ENCODE measurements around the gene SLC23A2.

The SLC23A2 gene

DNA sequence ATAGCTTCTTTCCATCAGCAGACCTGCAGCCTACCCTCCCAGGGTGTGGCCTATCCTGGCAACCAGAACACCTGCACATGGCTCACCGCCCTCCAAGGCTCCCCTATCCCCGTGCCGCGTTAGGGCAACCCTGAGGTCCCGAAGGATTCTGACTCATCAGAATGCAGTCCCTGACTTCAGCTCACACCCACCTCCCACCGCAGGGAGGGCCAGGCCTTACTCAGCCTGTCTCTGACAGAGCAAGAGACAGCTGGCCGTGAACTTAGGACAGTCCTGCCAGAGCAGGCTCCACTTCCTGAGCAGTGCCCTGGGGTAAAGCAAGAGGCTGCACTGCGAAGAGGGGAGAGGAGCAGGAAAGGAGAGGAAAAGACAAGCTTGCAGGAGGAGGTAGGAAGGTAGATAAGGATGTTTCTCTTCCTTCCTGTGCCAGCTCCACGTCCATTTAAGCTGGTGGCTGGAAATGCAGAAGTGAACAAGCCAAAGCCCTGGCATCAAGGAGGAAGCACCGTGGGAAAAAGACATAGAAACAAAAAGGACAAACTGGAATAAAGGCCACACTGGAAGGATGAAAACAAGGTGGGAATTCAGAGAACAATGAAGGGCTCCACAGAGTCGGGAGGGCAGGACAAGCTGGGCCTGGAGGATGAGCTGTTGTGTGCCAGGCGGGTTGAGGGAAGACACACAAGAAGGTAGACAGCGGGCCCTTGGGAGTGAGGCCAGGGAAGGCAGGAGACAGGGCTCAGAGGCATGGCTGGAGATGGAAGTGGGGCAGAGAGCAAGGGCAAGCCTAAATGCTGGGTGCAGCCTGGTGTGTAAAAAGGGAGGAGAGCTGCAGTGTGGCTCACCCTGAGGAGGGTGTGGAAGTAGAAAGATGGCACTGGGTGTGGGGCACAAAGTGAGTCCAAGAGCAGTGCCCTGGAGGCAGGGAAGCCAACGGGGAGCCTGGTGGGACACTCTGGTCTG, 102.7 kb downstream of the SLC23A2 start:
- Histone ChIP-seq H3K27ac (ENCODE audit: low read depth, low read length) (no peak overlapping the region), H3K27me3 (ENCODE audit: control insufficient read depth, low read length) (no peaks in the 10 kb centered on the region), H3F3A (ENCODE audit: control insufficient read depth, insufficient read depth) (0 out of 2 replicates have a peak, but pooled peaks cover 6% of the 10 kb centered on the region), H4K20me1 (ENCODE audit: control insufficient read depth, insufficient read depth, low read depth, low read length) (no peaks in the 10 kb centered on the region), H3K36me3 (ENCODE audit: control insufficient read depth, low read length) (peaks cover 55% of the 10 kb centered on the region), H3K4me2 (ENCODE audit: low read length) (no peak overlapping the region), H3K4me1 (ENCODE audit: control insufficient read depth, low read length) (peaks cover 50% of the 10 kb centered on the region), H3K79me2 (ENCODE audit: control insufficient read depth, low read length) (peaks cover 25% of the 10 kb centered on the region), H3K9me3 (ENCODE audit: control insufficient read depth, insufficient read depth, low read length) (no peaks in the 10 kb centered on the region), H3K4me3 (ENCODE audit: low read length) (no peak overlapping the region), H3K9me2 (replicated peaks; ENCODE audit: control insufficient read depth, low read length) (no peaks in the 10 kb centered on the region)
- TF ChIP-seq EZH2phosphoT487 (IDR thresholded peaks at IDR 0.05; ENCODE audit: borderline replicate concordance, low read length): no peak
- TF ChIP-seq, protein P1, sequence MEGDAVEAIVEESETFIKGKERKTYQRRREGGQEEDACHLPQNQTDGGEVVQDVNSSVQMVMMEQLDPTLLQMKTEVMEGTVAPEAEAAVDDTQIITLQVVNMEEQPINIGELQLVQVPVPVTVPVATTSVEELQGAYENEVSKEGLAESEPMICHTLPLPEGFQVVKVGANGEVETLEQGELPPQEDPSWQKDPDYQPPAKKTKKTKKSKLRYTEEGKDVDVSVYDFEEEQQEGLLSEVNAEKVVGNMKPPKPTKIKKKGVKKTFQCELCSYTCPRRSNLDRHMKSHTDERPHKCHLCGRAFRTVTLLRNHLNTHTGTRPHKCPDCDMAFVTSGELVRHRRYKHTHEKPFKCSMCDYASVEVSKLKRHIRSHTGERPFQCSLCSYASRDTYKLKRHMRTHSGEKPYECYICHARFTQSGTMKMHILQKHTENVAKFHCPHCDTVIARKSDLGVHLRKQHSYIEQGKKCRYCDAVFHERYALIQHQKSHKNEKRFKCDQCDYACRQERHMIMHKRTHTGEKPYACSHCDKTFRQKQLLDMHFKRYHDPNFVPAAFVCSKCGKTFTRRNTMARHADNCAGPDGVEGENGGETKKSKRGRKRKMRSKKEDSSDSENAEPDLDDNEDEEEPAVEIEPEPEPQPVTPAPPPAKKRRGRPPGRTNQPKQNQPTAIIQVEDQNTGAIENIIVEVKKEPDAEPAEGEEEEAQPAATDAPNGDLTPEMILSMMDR (IDR thresholded peaks at IDR 0.05; ENCODE audit: low read depth, low read length, poor library complexity, severe bottlenecking): no peak

DNA sequence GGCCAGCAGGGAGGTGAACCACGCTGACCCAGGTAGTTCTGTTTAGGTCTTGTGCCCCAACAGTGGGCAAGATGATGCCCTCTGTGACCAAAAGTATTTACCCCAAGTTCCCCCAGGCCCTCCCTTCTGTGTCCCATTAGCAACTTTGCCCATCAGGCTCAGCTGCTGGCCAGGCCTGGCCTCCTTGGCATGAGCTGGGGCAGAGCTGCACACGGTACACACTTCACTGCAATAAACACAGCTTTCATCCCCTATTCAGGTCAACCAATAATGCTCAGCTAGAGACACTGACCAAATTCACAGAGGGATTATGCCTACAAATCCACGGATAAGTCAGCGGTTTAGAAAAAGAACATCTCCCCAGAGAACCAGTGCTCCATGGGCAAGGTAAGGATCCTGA, 103.7 kb downstream of the SLC23A2 start:
- H3K9me3 ChIP-seq (ENCODE audit: control insufficient read depth, insufficient read depth, low read length): no peaks in the 10 kb centered on the region
- H3F3A ChIP-seq (ENCODE audit: control insufficient read depth, insufficient read depth): 0 out of 2 replicates have a peak, but pooled peaks cover 6% of the 10 kb centered on the region
- H3K27ac ChIP-seq (ENCODE audit: low read depth, low read length): no peak overlapping the region
- peaks cover 25% of the 10 kb centered on the region for H3K79me2 ChIP-seq (ENCODE audit: control insufficient read depth, low read length)
- H3K4me3 ChIP-seq (ENCODE audit: low read length): no peak overlapping the region
- H3K9me2 ChIP-seq (replicated peaks; ENCODE audit: control insufficient read depth, low read length): no peaks in the 10 kb centered on the region
- H3K36me3 ChIP-seq (ENCODE audit: control insufficient read depth, low read length): peaks cover 56% of the 10 kb centered on the region
- H4K20me1 ChIP-seq (ENCODE audit: control insufficient read depth, insufficient read depth, low read depth, low read length): no peaks in the 10 kb centered on the region
- no peaks in the 10 kb centered on the region for H3K27me3 ChIP-seq (ENCODE audit: control insufficient read depth, low read length)
- no peak for TF ChIP-seq EZH2phosphoT487 (IDR thresholded peaks at IDR 0.05; ENCODE audit: borderline replicate concordance, low read length)
- TF ChIP-seq, protein P1 (IDR thresholded peaks at IDR 0.05; ENCODE audit: low read depth, low read length, poor library complexity, severe bottlenecking): no peak
- H3K4me1 ChIP-seq (ENCODE audit: control insufficient read depth, low read length): peaks cover 51% of the 10 kb centered on the region
- 0 out of 2 replicates have a peak overlapping the region, but pooled peaks have one; percentile 63 for H3K4me2 ChIP-seq (ENCODE audit: low read length)

DNA sequence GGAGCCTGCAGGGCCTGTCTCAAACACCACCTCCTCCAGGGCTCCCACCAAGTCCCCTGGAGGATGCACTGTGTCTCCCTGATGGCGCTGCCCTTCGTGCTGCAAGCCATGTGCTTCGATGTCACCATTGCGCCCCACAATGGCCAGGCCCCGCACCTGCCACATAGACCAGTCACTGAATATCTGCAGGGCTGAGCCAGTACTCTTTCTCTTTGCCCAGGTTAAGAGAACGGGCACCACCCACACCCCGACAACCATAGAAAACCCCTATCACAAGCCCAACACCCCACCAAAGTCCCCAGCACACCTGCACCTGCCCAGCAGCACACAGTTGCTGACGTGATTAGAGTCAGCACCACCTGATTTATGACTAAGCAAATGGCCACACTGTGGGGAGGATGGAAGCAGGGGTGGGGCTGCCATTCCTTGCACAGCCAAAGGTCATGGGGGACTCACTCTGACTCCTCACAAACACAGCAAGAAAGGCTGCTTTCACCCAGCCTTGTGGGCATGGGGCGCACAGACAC, 104.3 kb downstream of the SLC23A2 start:
- TF ChIP-seq, protein P1 (IDR thresholded peaks at IDR 0.05; ENCODE audit: low read depth, low read length, poor library complexity, severe bottlenecking): peak; percentile 80
- no peak for TF ChIP-seq EZH2phosphoT487 (IDR thresholded peaks at IDR 0.05; ENCODE audit: borderline replicate concordance, low read length)
- peaks cover 55% of the 10 kb centered on the region for H3K36me3 ChIP-seq (ENCODE audit: control insufficient read depth, low read length)
- 0 out of 2 replicates have a peak, but pooled peaks cover 6% of the 10 kb centered on the region for H3F3A ChIP-seq (ENCODE audit: control insufficient read depth, insufficient read depth)
- H3K4me2 ChIP-seq (ENCODE audit: low read length): peak overlapping the region; percentile 63
- H3K4me3 ChIP-seq (ENCODE audit: low read length): no peak overlapping the region
- no peaks in the 10 kb centered on the region for H4K20me1 ChIP-seq (ENCODE audit: control insufficient read depth, insufficient read depth, low read depth, low read length)
- H3K4me1 ChIP-seq (ENCODE audit: control insufficient read depth, low read length): peaks cover 51% of the 10 kb centered on the region
- no peaks in the 10 kb centered on the region for H3K9me3 ChIP-seq (ENCODE audit: control insufficient read depth, insufficient read depth, low read length)
- H3K79me2 ChIP-seq (ENCODE audit: control insufficient read depth, low read length): peaks cover 25% of the 10 kb centered on the region
- H3K27me3 ChIP-seq (ENCODE audit: control insufficient read depth, low read length): no peaks in the 10 kb centered on the region
- no peaks in the 10 kb centered on the region for H3K9me2 ChIP-seq (replicated peaks; ENCODE audit: control insufficient read depth, low read length)
- 0 out of 2 replicates have a peak overlapping the region, but pooled peaks have one; percentile 9 for H3K27ac ChIP-seq (ENCODE audit: low read depth, low read length)
